Liver (tissue), 3 donors: ENCODE data around the gene KLK10.

Experiments
- TAF1 ChIP-seq: conservative IDR thresholded peaks from 2 replicates; pipeline ENCODE4 v1.6.1; 2016; ENCODE audit warnings: antibody characterized with exemption, mild to moderate bottlenecking
- YY1 ChIP-seq: IDR thresholded peaks from 2 replicates; pipeline ENCODE4 v1.6.1; 2016; ENCODE audit warnings: antibody characterized with exemption, mild to moderate bottlenecking
- TF ChIP-seq, protein P1 (sequence below): IDR thresholded peaks from 2 replicates; pipeline ENCODE4 v1.6.1; 2016; ENCODE audit warnings: antibody characterized with exemption, mild to moderate bottlenecking
- TF ChIP-seq, protein P2 (sequence below): fragments of 150-350 bp; IDR thresholded peaks from 2 replicates; pipeline ENCODE4 v1.5.1; 2017; ENCODE audit warnings: improper control_type of control experiment, low read depth, low read length; ENCODE audit not compliant: missing input control
- donor health status: healthy.
- donor health status: healthy.

DNA sequence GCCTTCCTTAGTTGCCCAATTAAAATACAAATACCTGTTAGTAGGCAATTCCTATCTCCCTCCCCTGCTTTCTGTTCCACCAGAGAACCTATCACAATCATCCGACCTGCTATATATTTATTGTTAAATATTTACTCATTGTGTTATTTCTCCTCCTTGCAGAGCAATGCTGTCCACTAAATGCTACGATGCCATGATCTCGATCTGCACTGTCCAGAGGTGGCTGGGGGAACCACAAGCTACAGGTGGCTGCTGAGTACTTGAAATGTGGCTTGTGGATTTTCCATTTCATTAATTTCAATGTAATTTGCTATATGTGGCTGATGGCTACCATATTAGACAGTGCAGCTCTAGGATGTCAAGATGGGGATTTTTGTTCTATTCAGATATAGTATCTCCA, 55.2 kb downstream of the KLK10 start:
- TF ChIP-seq, protein P1, sequence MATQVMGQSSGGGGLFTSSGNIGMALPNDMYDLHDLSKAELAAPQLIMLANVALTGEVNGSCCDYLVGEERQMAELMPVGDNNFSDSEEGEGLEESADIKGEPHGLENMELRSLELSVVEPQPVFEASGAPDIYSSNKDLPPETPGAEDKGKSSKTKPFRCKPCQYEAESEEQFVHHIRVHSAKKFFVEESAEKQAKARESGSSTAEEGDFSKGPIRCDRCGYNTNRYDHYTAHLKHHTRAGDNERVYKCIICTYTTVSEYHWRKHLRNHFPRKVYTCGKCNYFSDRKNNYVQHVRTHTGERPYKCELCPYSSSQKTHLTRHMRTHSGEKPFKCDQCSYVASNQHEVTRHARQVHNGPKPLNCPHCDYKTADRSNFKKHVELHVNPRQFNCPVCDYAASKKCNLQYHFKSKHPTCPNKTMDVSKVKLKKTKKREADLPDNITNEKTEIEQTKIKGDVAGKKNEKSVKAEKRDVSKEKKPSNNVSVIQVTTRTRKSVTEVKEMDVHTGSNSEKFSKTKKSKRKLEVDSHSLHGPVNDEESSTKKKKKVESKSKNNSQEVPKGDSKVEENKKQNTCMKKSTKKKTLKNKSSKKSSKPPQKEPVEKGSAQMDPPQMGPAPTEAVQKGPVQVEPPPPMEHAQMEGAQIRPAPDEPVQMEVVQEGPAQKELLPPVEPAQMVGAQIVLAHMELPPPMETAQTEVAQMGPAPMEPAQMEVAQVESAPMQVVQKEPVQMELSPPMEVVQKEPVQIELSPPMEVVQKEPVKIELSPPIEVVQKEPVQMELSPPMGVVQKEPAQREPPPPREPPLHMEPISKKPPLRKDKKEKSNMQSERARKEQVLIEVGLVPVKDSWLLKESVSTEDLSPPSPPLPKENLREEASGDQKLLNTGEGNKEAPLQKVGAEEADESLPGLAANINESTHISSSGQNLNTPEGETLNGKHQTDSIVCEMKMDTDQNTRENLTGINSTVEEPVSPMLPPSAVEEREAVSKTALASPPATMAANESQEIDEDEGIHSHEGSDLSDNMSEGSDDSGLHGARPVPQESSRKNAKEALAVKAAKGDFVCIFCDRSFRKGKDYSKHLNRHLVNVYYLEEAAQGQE, result no peak
- TF ChIP-seq, protein P2, sequence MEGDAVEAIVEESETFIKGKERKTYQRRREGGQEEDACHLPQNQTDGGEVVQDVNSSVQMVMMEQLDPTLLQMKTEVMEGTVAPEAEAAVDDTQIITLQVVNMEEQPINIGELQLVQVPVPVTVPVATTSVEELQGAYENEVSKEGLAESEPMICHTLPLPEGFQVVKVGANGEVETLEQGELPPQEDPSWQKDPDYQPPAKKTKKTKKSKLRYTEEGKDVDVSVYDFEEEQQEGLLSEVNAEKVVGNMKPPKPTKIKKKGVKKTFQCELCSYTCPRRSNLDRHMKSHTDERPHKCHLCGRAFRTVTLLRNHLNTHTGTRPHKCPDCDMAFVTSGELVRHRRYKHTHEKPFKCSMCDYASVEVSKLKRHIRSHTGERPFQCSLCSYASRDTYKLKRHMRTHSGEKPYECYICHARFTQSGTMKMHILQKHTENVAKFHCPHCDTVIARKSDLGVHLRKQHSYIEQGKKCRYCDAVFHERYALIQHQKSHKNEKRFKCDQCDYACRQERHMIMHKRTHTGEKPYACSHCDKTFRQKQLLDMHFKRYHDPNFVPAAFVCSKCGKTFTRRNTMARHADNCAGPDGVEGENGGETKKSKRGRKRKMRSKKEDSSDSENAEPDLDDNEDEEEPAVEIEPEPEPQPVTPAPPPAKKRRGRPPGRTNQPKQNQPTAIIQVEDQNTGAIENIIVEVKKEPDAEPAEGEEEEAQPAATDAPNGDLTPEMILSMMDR, result no peak
- TF ChIP-seq TAF1, result no peak
- TF ChIP-seq YY1, result no peak
